LNCAP (cell line): ENCODE results near the gene HS6ST3.

Source experiments
- TF ChIP-seq, protein P1 (sequence below): fragments of 450-650 bp; IDR thresholded peaks from 2 replicates; pipeline ENCODE4 v1.5.1; 2017; ENCODE audit warnings: mild to moderate bottlenecking

The HS6ST3 gene

DNA sequence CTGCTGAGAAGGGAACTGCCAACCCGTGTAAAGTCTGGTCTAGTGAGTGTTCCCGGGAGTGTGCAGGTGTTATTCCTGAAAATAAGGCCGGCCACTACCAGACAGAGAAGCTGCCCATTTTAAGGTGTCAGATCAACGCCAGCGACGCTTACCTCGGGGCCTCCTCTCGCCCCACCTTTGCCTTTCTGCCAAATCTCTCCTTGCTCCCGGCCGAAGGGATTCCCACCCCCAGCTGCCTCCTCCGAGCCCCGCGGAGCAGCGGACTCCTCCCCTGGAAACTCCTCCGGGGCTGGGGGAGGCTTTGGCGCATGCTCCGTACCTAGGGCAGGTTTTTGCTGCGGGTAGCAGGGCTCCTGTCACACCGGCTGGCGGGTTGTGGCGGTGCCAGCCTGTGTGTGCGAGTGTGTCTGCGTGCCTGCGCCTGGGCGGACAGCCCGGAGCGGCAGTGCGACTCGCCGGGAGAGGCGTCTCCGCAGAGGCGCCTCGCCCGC, at the start of gene HS6ST3:
HS6ST3 (plus strand) TSS at position 359 of the 491 bp plus-strand sequence.
- TF ChIP-seq, protein P1, sequence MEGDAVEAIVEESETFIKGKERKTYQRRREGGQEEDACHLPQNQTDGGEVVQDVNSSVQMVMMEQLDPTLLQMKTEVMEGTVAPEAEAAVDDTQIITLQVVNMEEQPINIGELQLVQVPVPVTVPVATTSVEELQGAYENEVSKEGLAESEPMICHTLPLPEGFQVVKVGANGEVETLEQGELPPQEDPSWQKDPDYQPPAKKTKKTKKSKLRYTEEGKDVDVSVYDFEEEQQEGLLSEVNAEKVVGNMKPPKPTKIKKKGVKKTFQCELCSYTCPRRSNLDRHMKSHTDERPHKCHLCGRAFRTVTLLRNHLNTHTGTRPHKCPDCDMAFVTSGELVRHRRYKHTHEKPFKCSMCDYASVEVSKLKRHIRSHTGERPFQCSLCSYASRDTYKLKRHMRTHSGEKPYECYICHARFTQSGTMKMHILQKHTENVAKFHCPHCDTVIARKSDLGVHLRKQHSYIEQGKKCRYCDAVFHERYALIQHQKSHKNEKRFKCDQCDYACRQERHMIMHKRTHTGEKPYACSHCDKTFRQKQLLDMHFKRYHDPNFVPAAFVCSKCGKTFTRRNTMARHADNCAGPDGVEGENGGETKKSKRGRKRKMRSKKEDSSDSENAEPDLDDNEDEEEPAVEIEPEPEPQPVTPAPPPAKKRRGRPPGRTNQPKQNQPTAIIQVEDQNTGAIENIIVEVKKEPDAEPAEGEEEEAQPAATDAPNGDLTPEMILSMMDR: no peak

DNA sequence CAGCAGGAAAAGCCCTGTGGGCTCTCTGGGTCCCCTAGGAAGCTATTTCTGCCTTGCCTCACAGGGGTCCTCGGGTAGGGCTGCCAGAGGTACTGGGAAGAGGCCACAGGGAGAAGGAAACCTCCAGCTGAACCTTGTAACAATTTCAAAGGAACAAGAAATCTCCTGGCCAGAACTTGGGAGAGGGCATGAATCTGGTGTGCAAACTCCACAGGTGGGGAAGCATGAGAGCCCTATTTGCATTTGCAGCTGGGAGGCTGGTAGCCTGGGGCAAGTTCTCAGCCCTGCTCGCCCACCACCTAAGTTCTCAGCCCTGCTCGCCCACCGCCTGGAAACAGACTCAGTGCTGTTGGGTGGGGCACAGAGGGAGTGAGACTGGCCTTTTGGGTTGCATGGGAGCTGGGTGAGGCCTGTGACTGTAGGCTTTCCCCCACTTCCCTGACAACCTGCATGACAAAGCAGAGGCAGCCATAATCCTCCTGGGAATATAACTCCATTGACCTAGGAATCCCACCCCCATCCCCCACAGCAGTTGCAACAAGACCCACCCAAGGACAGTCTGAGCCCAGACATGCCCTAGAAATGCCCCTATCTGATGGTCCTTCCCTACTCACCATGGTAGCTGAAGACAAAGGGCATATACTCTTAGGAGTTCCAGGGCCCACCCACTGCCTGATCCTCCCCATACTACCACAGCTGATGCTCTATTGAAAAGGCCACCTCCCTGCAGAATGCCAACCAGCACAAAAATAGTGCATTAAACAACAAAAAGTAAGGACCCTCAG, 48.4 kb upstream of the HS6ST3 start:
- TF ChIP-seq, protein P1: no peak

DNA sequence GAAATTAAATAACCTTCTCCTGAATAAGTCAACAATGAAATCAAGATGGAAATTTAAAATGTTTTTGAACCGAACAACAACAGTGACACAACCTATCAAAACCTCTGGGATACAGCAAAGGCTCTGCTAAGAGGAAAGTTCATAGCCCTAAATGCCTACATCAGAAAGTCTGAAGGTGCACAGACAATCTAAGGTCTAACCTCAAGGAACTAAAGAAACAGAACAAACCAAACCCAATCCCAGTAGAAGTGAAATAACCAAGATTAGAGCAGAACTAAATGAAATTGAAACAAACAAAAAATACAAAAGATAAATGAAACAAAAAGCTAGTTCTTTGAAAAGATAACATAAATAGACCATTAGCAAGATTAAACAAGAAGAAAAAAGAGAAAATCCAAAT, 45.7 kb upstream of the HS6ST3 start:
- TF ChIP-seq, protein P1: no peak

DNA sequence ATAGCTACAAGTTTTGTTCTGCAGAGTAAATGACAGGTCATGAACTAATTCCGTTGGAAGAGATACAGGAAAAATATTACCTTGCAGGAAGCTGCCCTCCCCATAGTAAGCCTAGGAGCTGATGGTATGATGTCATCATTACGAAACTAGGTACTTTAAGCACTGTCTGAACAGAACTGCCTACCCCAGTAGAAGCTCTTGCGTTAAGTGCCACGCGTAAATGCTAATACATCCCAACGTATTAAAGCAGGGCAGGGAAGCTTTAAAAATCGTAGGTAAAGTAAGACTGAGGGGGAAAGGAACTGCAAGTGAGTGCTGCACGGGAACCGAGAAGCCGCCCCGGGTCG, 37.3 kb upstream of the HS6ST3 start:
- TF ChIP-seq, protein P1: no peak

DNA sequence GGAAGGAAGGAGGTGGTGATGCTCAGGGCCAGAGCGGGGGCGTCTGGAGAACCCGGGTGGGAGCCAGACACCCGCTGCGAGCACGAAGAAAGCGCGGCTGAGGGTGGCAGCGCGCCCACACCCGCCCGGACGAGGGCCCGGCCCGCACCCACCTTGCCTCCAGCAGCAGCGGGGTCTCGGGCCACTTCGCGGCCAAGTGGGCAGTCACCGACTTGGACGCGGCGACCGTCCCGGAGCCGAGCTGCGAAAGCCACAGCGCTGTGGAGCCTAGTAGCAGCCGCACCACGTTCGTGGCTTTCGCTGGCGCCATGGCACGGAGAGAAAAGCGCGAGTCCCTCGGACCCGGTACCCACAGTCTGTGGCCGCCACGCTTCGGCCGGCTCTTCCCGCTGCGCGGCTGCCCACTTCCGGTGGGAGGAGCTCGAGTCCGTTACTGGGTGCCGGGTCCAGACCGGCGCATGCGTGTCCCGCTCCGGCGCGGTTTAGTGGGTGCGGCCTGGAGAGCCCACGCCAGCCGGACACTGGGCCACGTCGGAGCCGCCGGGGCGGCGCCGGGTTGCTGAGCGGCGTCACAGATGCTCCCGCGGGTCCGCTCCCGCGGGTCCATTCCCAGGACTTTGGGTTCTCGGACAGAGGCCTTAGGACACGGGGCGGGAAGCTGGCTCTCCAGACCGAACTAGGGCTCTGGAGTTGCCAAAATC, 36.8 kb upstream of the HS6ST3 start, which contains the start of gene UGGT2:
UGGT2 (minus strand) TSS at position 399 of the 701 bp plus-strand sequence; CDS start at position 310, 89 bp downstream.
- TF ChIP-seq, protein P1: no peak

DNA sequence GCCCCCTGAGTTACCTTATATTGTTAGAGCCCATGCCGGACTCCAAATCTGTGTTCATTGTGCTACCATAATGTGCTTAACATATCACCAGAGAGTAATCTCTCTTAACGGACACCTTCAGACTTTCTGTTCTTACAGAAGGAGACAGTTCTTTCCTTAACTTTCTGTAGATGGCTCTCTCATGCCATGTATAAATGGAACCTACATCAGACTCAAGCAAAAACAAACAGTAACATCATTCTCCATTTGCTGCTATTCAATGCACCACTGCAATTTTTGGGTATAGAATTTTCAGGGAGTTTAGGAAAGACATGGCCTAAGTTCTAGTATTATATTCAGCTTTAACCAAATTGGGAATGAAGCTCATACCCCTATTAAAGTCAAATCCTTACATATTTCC, 24.1 kb upstream of the HS6ST3 start:
- TF ChIP-seq, protein P1: no peak

DNA sequence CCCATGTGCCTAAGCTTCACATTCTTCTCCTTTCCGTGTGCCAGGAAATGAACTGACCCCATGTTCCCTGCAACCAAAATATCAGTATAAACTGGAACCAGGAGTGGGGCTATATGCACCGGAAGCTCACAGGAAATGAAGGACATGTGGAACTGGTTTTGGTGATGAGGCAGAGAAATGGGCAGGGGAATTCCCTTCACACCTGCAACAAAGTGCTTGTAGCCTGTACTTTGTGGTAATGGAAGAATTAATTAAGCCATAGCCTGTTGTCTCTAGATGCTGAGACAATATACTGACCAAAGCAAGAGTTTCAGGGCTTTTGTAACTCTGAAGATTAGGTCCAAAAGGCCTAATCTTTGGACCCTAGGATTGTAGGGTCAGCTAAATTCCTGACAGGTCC, 21.2 kb upstream of the HS6ST3 start:
- TF ChIP-seq, protein P1: no peak
